ENCODE results near the gene RLN3. TPM values are rescaled to one million over a fixed set of nuclear protein-coding genes. Genes with fewer than 3 reads are reported as not detected.

RLN3 gene
- total and polyA plus RNA-seq, 9 of the 15 experiments (the other 6 are each of a cell fraction or from before 2014, with no cell fraction given): 0.31 to 1.2 (median 0.71) TPM; not detected in 6

DNA sequence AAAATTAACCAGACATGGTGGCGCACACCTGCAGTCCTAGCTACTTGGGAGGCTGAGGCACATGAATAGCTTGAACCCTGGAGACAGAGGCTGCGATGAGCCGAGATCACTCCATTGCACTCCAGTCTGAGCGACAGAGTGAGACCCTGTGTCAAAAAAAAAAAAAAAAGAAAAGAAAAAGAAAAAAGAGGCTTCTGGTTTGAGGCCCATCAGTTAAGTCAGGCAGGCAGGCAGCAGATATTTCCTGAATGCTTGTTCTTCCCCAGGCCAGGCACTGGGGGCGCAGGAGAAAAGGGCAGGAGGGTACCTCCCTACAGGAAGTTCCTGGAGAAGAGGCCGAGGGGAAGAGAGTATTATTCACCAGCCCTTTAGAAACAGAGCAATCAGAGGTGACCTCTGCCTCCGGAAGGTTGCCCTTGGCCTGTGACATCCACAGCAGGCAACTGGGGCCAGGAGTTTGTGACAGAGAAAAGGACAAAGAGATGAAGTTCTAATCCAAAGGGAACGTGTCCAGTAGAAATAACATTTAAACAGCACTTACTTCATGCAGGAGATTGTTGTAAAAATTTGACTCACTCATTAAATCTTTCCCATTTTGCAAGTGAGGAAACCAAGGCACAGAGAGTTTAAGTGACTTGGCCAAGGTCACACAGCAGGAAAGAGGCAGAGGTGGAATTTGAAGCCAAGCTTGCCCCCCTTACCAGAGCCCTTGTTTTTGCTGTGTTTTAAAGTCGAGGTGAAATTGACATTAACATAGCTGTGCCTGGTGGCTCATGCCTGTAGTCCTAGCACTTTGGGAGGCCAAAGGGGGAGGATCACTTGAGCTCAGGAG is 4.3 kb upstream of the RLN3 start (continued):
- TF ChIP-seq, protein P1, sequence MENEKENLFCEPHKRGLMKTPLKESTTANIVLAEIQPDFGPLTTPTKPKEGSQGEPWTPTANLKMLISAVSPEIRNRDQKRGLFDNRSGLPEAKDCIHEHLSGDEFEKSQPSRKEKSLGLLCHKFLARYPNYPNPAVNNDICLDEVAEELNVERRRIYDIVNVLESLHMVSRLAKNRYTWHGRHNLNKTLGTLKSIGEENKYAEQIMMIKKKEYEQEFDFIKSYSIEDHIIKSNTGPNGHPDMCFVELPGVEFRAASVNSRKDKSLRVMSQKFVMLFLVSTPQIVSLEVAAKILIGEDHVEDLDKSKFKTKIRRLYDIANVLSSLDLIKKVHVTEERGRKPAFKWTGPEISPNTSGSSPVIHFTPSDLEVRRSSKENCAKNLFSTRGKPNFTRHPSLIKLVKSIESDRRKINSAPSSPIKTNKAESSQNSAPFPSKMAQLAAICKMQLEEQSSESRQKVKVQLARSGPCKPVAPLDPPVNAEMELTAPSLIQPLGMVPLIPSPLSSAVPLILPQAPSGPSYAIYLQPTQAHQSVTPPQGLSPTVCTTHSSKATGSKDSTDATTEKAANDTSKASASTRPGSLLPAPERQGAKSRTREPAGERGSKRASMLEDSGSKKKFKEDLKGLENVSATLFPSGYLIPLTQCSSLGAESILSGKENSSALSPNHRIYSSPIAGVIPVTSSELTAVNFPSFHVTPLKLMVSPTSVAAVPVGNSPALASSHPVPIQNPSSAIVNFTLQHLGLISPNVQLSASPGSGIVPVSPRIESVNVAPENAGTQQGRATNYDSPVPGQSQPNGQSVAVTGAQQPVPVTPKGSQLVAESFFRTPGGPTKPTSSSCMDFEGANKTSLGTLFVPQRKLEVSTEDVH (IDR thresholded peaks at IDR 0.05; ENCODE audit: low read depth, partially characterized antibody): no peak
- TF ChIP-seq, protein P2, sequence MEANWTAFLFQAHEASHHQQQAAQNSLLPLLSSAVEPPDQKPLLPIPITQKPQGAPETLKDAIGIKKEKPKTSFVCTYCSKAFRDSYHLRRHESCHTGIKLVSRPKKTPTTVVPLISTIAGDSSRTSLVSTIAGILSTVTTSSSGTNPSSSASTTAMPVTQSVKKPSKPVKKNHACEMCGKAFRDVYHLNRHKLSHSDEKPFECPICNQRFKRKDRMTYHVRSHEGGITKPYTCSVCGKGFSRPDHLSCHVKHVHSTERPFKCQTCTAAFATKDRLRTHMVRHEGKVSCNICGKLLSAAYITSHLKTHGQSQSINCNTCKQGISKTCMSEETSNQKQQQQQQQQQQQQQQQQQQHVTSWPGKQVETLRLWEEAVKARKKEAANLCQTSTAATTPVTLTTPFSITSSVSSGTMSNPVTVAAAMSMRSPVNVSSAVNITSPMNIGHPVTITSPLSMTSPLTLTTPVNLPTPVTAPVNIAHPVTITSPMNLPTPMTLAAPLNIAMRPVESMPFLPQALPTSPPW (CRISPR knock-in tag; IDR thresholded peaks at IDR 0.05): peak; percentile 50; the same call in 1 of the 2 replicates
- TF ChIP-seq, protein P3, sequence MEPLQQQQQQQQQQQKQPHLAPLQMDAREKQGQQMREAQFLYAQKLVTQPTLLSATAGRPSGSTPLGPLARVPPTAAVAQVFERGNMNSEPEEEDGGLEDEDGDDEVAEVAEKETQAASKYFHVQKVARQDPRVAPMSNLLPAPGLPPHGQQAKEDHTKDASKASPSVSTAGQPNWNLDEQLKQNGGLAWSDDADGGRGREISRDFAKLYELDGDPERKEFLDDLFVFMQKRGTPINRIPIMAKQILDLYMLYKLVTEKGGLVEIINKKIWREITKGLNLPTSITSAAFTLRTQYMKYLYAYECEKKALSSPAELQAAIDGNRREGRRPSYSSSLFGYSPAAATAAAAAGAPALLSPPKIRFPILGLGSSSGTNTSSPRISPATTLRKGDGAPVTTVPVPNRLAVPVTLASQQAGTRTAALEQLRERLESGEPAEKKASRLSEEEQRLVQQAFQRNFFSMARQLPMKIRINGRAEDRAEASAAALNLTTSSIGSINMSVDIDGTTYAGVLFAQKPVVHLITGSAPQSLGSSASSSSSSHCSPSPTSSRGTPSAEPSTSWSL (CRISPR knock-in tag; IDR thresholded peaks at IDR 0.05; ENCODE audit: borderline replicate concordance): no peak
- TF ChIP-seq TAF1 (IDR thresholded peaks at IDR 0.05; ENCODE audit: control insufficient read depth, extremely low read depth, insufficient read depth, low read length, severe bottlenecking) (no peak), FOXK1 (CRISPR knock-in tag; IDR thresholded peaks at IDR 0.05; ENCODE audit: borderline replicate concordance) (no peak), HNRNPH1 (optimal IDR thresholded peaks at IDR 0.05; ENCODE audit: low read depth, low read length) (no peak), ZNF146 (CRISPR knock-in tag; IDR thresholded peaks at IDR 0.05; ENCODE audit: unreplicated experiment) (no peak), YY1 (IDR thresholded peaks at IDR 0.05; ENCODE audit: borderline replicate concordance in 1 of 3, control insufficient read depth in 1 of 3, extremely low read depth in 1 of 3, insufficient read depth in 3 of 3, insufficient read length in 1 of 3, insufficient replicate concordance in 2 of 3, low read depth in 1 of 3, low read length in 2 of 3) (no peak), HLTF (IDR thresholded peaks at IDR 0.05) (peak; percentile 66; the same call in 1 of the 2 replicates), KLF1 (tag; IDR thresholded peaks at IDR 0.05) (no peak), ZNF143 (CRISPR knock-in tag; IDR thresholded peaks at IDR 0.05) (no peak), TAF7 (tag; IDR thresholded peaks at IDR 0.05) (no peak), TARDBP (IDR thresholded peaks at IDR 0.05) (no peak), ZNF77 (CRISPR knock-in tag; IDR thresholded peaks at IDR 0.05) (no peak), SIN3A (IDR thresholded peaks at IDR 0.05; ENCODE audit: borderline replicate concordance in 2 of 2, control insufficient read depth in 1 of 2, low read depth in 2 of 2, low read length in 2 of 2) (no peak), FOSL1 (tag; conservative IDR thresholded peaks at IDR 0.05) (0 out of 2 replicates have a peak, but pooled peaks have one; percentile 39), TBL1XR1 (IDR thresholded peaks at IDR 0.05; ENCODE audit: low read length in 2 of 2) (peak in 1 of 2 experiments; percentile 47; a peak in 1 of 4 replicates), MCM5 (IDR thresholded peaks at IDR 0.05; ENCODE audit: low read depth) (no peak)
- TF ChIP-seq, protein P4, sequence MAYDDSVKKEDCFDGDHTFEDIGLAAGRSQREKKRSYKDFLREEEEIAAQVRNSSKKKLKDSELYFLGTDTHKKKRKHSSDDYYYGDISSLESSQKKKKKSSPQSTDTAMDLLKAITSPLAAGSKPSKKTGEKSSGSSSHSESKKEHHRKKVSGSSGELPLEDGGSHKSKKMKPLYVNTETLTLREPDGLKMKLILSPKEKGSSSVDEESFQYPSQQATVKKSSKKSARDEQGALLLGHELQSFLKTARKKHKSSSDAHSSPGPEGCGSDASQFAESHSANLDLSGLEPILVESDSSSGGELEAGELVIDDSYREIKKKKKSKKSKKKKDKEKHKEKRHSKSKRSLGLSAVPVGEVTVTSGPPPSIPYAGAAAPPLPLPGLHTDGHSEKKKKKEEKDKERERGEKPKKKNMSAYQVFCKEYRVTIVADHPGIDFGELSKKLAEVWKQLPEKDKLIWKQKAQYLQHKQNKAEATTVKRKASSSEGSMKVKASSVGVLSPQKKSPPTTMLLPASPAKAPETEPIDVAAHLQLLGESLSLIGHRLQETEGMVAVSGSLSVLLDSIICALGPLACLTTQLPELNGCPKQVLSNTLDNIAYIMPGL (CRISPR knock-in tag; IDR thresholded peaks at IDR 0.05): no peak

All from K562 (cell line).